ENCODE results near the gene AACS.

DNA sequence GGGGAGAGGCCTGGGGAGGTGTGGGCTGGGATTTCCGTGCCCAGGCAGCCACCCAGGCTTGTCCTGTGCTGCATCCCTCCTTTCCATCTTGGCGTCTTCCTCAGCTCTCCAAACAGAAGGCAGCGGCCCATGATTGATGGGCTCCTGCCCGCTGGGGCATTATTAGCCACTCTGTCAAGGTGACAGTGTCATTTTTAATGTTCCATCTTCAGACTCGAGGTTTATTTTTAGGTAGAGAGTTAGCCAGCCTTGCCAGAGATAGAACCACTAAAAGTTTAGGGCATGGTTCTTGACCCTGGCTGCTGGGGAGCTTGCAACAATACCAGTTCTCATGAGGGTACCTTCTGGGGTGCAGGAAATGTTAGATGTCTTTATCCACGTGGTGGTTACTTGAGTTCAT lies 90.1 kb downstream of the AACS start:
- TF ChIP-seq, protein P1, sequence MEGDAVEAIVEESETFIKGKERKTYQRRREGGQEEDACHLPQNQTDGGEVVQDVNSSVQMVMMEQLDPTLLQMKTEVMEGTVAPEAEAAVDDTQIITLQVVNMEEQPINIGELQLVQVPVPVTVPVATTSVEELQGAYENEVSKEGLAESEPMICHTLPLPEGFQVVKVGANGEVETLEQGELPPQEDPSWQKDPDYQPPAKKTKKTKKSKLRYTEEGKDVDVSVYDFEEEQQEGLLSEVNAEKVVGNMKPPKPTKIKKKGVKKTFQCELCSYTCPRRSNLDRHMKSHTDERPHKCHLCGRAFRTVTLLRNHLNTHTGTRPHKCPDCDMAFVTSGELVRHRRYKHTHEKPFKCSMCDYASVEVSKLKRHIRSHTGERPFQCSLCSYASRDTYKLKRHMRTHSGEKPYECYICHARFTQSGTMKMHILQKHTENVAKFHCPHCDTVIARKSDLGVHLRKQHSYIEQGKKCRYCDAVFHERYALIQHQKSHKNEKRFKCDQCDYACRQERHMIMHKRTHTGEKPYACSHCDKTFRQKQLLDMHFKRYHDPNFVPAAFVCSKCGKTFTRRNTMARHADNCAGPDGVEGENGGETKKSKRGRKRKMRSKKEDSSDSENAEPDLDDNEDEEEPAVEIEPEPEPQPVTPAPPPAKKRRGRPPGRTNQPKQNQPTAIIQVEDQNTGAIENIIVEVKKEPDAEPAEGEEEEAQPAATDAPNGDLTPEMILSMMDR (IDR thresholded peaks at IDR 0.05): no peak
- no peak for TF ChIP-seq POLR2A (IDR thresholded peaks at IDR 0.05)
